HEK293 (cell line): ENCODE results near the gene RHOB.

Experiments
- CTCF ChIA-PET: fragments of 350-600 bp; formaldehyde crosslinking; extraction: SDS; loops from one replicate; lab custom pipeline; 2021; ENCODE audit warnings: antibody characterized with exemption; lab: Yijun Ruan, JAX
- POLR2A ChIA-PET: fragments of 300-600 bp; formaldehyde crosslinking; extraction: SDS; loops from one replicate; lab custom pipeline; 2020; ENCODE audit warnings: antibody characterized with exemption, inconsistent platforms; lab: Yijun Ruan, JAX
- H3K27ac ChIP-seq: fragments of 200-500 bp; sonication (Bioruptor generic); 2 replicates; pipeline ENCODE4 v1.5.1; 2014; ENCODE audit warnings: low read depth, low read length, control low read depth, inconsistent platforms; ENCODE audit errors: extremely low read depth
- H3K36me3 ChIP-seq, 2 experiments: fragments of 200-500 bp in 1 of 2; sonication (Bioruptor generic) in 1 of 2; 1 replicate in 1 of 2; 2 replicates in 1 of 2; pipeline ENCODE4 v1.5.1; 2014 to 2017; ENCODE audit warnings: inconsistent platforms in 2 of 2, low read length in 2 of 2; ENCODE audit not compliant: control insufficient read depth in 2 of 2, insufficient read depth in 1 of 2
- H3K4me1 ChIP-seq: fragments of 200-500 bp; sonication (Bioruptor generic); 2 replicates; pipeline ENCODE4 v1.5.1; 2014; ENCODE audit warnings: mild to moderate bottlenecking, low read length, inconsistent platforms; ENCODE audit not compliant: control insufficient read depth, insufficient read depth
- H3K4me3 ChIP-seq: 2 replicates; pipeline ENCODE4 v1.5.1; 2011; ENCODE audit warnings: low read depth, mild to moderate bottlenecking, control low read depth, low read length, moderate library complexity
- H3K9me3 ChIP-seq: fragments of 200-500 bp; sonication (Bioruptor generic); 2 replicates; pipeline ENCODE4 v1.5.1; 2014; ENCODE audit warnings: low read depth, low read length, inconsistent platforms; ENCODE audit not compliant: control insufficient read depth, insufficient read depth
- KLF10 ChIP-seq: fragments of 450-650 bp; IDR thresholded peaks from 2 replicates; pipeline ENCODE4 v1.5.1; 2018; ENCODE audit warnings: missing biosample characterization, mild to moderate bottlenecking, missing genetic modification characterization
- KLF8 ChIP-seq: fragments of 450-650 bp; formaldehyde crosslinking; IDR thresholded peaks from 2 replicates; pipeline ENCODE4 v1.5.1; 2016; ENCODE audit warnings: missing biosample characterization, missing genetic modification characterization
- OSR2 ChIP-seq: fragments of 450-650 bp; formaldehyde crosslinking; IDR thresholded peaks from 2 replicates; pipeline ENCODE4 v1.5.1; 2016; ENCODE audit warnings: missing biosample characterization, missing genetic modification characterization
- SALL2 ChIP-seq: fragments of 450-650 bp; formaldehyde crosslinking; IDR thresholded peaks from 2 replicates; pipeline ENCODE4 v1.5.0; 2017; ENCODE audit warnings: missing biosample characterization, mild to moderate bottlenecking, missing genetic modification characterization, borderline replicate concordance
- SCRT2 ChIP-seq: fragments of 450-650 bp; formaldehyde crosslinking; IDR thresholded peaks from 2 replicates; pipeline ENCODE4 v1.5.1; 2016; ENCODE audit warnings: missing biosample characterization, missing genetic modification characterization
- YY1 ChIP-seq: fragments of 450-650 bp; formaldehyde crosslinking; IDR thresholded peaks from 2 replicates; pipeline ENCODE4 v1.5.1; 2018; ENCODE audit warnings: missing biosample characterization, missing genetic modification characterization
- ZBTB21 ChIP-seq: fragments of 450-650 bp; formaldehyde crosslinking; IDR thresholded peaks from 2 replicates; pipeline ENCODE4 v1.5.1; 2017; ENCODE audit warnings: missing biosample characterization, missing genetic modification characterization
- ZFP41 ChIP-seq: fragments of 450-650 bp; formaldehyde crosslinking; IDR thresholded peaks from 2 replicates; pipeline ENCODE4 v1.5.1; 2016; ENCODE audit warnings: missing biosample characterization, missing genetic modification characterization, borderline replicate concordance
- ZFP69B ChIP-seq: fragments of 450-650 bp; formaldehyde crosslinking; IDR thresholded peaks from 2 replicates; pipeline ENCODE4 v1.5.1; 2016; ENCODE audit warnings: missing biosample characterization, missing genetic modification characterization
- ZNF16 ChIP-seq: fragments of 450-650 bp; formaldehyde crosslinking; IDR thresholded peaks from 2 replicates; pipeline ENCODE4 v1.5.1; 2016; ENCODE audit warnings: low read depth, missing biosample characterization, missing genetic modification characterization
- ZNF169 ChIP-seq: fragments of 450-650 bp; formaldehyde crosslinking; IDR thresholded peaks from 2 replicates; pipeline ENCODE4 v1.5.1; 2016; ENCODE audit warnings: missing biosample characterization, missing genetic modification characterization
- ZNF19 ChIP-seq: fragments of 450-650 bp; formaldehyde crosslinking; IDR thresholded peaks from 2 replicates; pipeline ENCODE4; 2016; ENCODE audit warnings: missing biosample characterization, missing genetic modification characterization, low read depth
- ZNF23 ChIP-seq: fragments of 450-650 bp; formaldehyde crosslinking; IDR thresholded peaks from 2 replicates; pipeline ENCODE4 v1.5.1; 2016; ENCODE audit warnings: missing biosample characterization, missing genetic modification characterization, borderline replicate concordance
- ZNF266 ChIP-seq: fragments of 450-650 bp; formaldehyde crosslinking; IDR thresholded peaks from 2 replicates; pipeline ENCODE4 v1.5.1; 2016; ENCODE audit warnings: missing biosample characterization, missing genetic modification characterization, low read depth
- ZNF433 ChIP-seq: fragments of 450-650 bp; formaldehyde crosslinking; IDR thresholded peaks from 2 replicates; pipeline ENCODE4 v1.5.1; 2016; ENCODE audit warnings: missing biosample characterization, missing genetic modification characterization, low read depth
- ZNF48 ChIP-seq: fragments of 450-650 bp; formaldehyde crosslinking; IDR thresholded peaks from 2 replicates; pipeline ENCODE4 v1.5.1; 2016; ENCODE audit warnings: missing biosample characterization, missing genetic modification characterization
- ZNF513 ChIP-seq: fragments of 450-650 bp; IDR thresholded peaks from 2 replicates; pipeline ENCODE4 v1.5.1; 2018; ENCODE audit warnings: missing biosample characterization, missing genetic modification characterization
- ZNF623 ChIP-seq: fragments of 450-650 bp; formaldehyde crosslinking; IDR thresholded peaks from 2 replicates; pipeline ENCODE4 v1.5.1; 2016; ENCODE audit warnings: missing biosample characterization, missing genetic modification characterization
- ZNF639 ChIP-seq: fragments of 450-650 bp; formaldehyde crosslinking; IDR thresholded peaks from 2 replicates; pipeline ENCODE4 v1.5.1; 2016; ENCODE audit warnings: missing biosample characterization, missing genetic modification characterization
- ZNF654 ChIP-seq: fragments of 450-650 bp; formaldehyde crosslinking; IDR thresholded peaks from 2 replicates; pipeline ENCODE4 v1.5.1; 2016; ENCODE audit warnings: low read depth, missing biosample characterization, missing genetic modification characterization
- ZSCAN4 ChIP-seq: fragments of 450-650 bp; formaldehyde crosslinking; IDR thresholded peaks from 2 replicates; pipeline ENCODE4 v1.5.1; 2017; ENCODE audit warnings: missing biosample characterization, missing genetic modification characterization

Gene RHOB

GRCh38 chr2:20470211-20470610, 23.3 kb downstream of the RHOB start:
- no peaks in the 10 kb centered on the region for H3K9me3 ChIP-seq
- no peaks in the 10 kb centered on the region for H3K36me3 ChIP-seq
- ChIA-PET POLR2A (no interaction called here), CTCF (no interaction called here)
- no peaks in the 10 kb centered on the region; the same call in 1 of the 2 replicates for H3K4me1 ChIP-seq
- no peak overlapping the region for H3K27ac ChIP-seq
- no peak overlapping the region for H3K4me3 ChIP-seq
- TF ChIP-seq ZNF266 (tag by site-specific recombination), result no peak
- no peak for TF ChIP-seq KLF8 (tag by site-specific recombination)
- TF ChIP-seq KLF10 (tag by site-specific recombination), result no peak
- TF ChIP-seq YY1 (tag by site-specific recombination), result no peak
- no peak for TF ChIP-seq OSR2 (tag by site-specific recombination)
- TF ChIP-seq ZSCAN4, result no peak
- TF ChIP-seq ZFP41 (tag by site-specific recombination), result no peak
- no peak for TF ChIP-seq SCRT2 (tag by site-specific recombination)
- TF ChIP-seq ZNF654 (tag by site-specific recombination), result no peak

GRCh38 chr2:20471148-20471547, 24.3 kb downstream of the RHOB start:
- no peak for TF ChIP-seq ZNF433
- POLR2A ChIA-PET, result interaction anchor here (1.2 kb wide), 1 partner anchor 24 kb away, joined by 3 read pairs; the partner anchor contains the start of gene RHOB
- CTCF ChIA-PET, result no interaction called here
- no peak overlapping the region for H3K27ac ChIP-seq
- H3K9me3 ChIP-seq, result no peaks in the 10 kb centered on the region
- H3K36me3 ChIP-seq, result no peaks in the 10 kb centered on the region
- no peaks in the 10 kb centered on the region; the same call in 1 of the 2 replicates for H3K4me1 ChIP-seq
- H3K4me3 ChIP-seq, result no peak overlapping the region

GRCh38 chr2:20471902-20472559, 25.2 kb downstream of the RHOB start:
- Histone ChIP-seq H3K4me3 (no peak overlapping the region), H3K4me1 (no peaks in the 10 kb centered on the region; the same call in 1 of the 2 replicates), H3K9me3 (no peaks in the 10 kb centered on the region), H3K36me3 (no peaks in the 10 kb centered on the region), H3K27ac (no peak overlapping the region)
- ChIA-PET POLR2A (interaction anchor here (0.5 to 1.2 kb wide), 3 partner anchors 25 to 817 kb away, joined by 3 to 4 read pairs (median 3); partner anchors contain the start of gene RHOB), CTCF (interaction anchor here (0.5 to 0.6 kb wide), 2 partner anchors 41 to 61 kb away, joined by 3 to 4 read pairs; no protein-coding TSS in a partner anchor)
- TF ChIP-seq ZNF169 (tag by site-specific recombination) (no peak), ZNF16 (tag by site-specific recombination) (no peak), SALL2 (tag by site-specific recombination) (no peak)

GRCh38 chr2:20472569-20472968, 25.7 kb downstream of the RHOB start:
- ChIA-PET CTCF (interaction anchor here (0.5 to 0.6 kb wide), 2 partner anchors 40 to 61 kb away, joined by 3 to 4 read pairs; no protein-coding TSS in a partner anchor), POLR2A (interaction anchor here (0.5 kb wide), 1 partner anchor 817 kb away, joined by 3 read pairs; no protein-coding TSS in a partner anchor)
- no peak overlapping the region for H3K4me3 ChIP-seq
- H3K9me3 ChIP-seq, result no peaks in the 10 kb centered on the region
- no peak overlapping the region for H3K27ac ChIP-seq
- no peaks in the 10 kb centered on the region for H3K4me1 ChIP-seq
- no peaks in the 10 kb centered on the region for H3K36me3 ChIP-seq
- TF ChIP-seq ZNF19 (tag by site-specific recombination) (no peak), ZFP69B (tag by site-specific recombination) (no peak), ZNF23 (tag by site-specific recombination) (no peak), ZNF639 (tag by site-specific recombination) (no peak), ZNF513 (tag by site-specific recombination) (no peak), ZBTB21 (tag by site-specific recombination) (no peak), ZNF623 (tag by site-specific recombination) (no peak), OSR2 (tag by site-specific recombination) (no peak), ZNF48 (tag by site-specific recombination) (no peak), ZFP41 (tag by site-specific recombination) (no peak)
